Cerebellar nuclear complex (tissue), 1 donor: Measurements from ENCODE around the gene DIO3.

Source experiments
- DNase-seq, 2 experiments: peaks; one replicate each; lab custom pipeline; 2025; lab: John Stamatoyannopoulos, UW

The DIO3 gene

GRCh38 chr14:101598571-101599233 lies 37.4 kb downstream of the DIO3 start:
- no peak for DNase-seq

- DNase-seq = no peak
Observed at GRCh38 chr14:101599234-101599885, 38.1 kb downstream of the DIO3 start.

- DNase-seq = no peak
Observed at GRCh38 chr14:101600336-101600890, 39.1 kb downstream of the DIO3 start.

- no peak for DNase-seq
Observed at GRCh38 chr14:101600891-101601605, 39.8 kb downstream of the DIO3 start.

- no peak for DNase-seq
Observed at GRCh38 chr14:101601606-101602465, 40.5 kb downstream of the DIO3 start.

GRCh38 chr14:101602466-101602840 lies 41.2 kb downstream of the DIO3 start:
- no peak for DNase-seq

- no peak for DNase-seq
Observed at GRCh38 chr14:101603096-101603495, 41.8 kb downstream of the DIO3 start.

- DNase-seq = no peak
Observed at GRCh38 chr14:101604228-101604934, 43.1 kb downstream of the DIO3 start.

- DNase-seq = no peak
Observed at GRCh38 chr14:101604935-101605780, 43.9 kb downstream of the DIO3 start.

GRCh38 chr14:101605836-101606235 lies 44.5 kb downstream of the DIO3 start:
- no peak for DNase-seq
